ENCODE results near the gene HOMEZ. TPM values are rescaled to one million over a fixed set of nuclear protein-coding genes. Genes with fewer than 3 reads are reported as not detected.
A peak's percentile ranks its signal among the peaks of the same experiment; 100 is the strongest.
"Not testable (repeated sequence)": the region's sequence is repeated elsewhere in the genome, so short reads cannot be mapped to it uniquely, and the experiment has no call there.

The HOMEZ gene
- total RNA-seq = 10 to 100 TPM in 2 of 4 donors, 1 to 10 TPM in 2; 3.5 to 13.6 (median 10.6) TPM

- no peak for TF ChIP-seq CTCF (IDR thresholded peaks at IDR 0.05)
- ATAC-seq (ENCODE audit: low FRiP score) (peak; percentile 99), DNase-seq (ENCODE audit: low spot score) (peak; percentile 90)
Observed at GRCh38 chr14:23286020-23286901, at the start of gene HOMEZ. Gene HOMEZ (minus strand): TSS chr14:23286132. CDS start chr14:23285952, 180 bp downstream.

GRCh38 chr14:23335623-23336022, 49.7 kb upstream of the HOMEZ start:
- ATAC-seq (ENCODE audit: low FRiP score) (no peak), DNase-seq (ENCODE audit: low spot score) (no peak)
- TF ChIP-seq CTCF (IDR thresholded peaks at IDR 0.05) = no peak

GRCh38 chr14:23327947-23328744, 42.2 kb upstream of the HOMEZ start:
- DNase-seq (ENCODE audit: low spot score) (peak; percentile 63), ATAC-seq (ENCODE audit: low FRiP score) (peak; percentile 53)
- no peak for TF ChIP-seq CTCF (IDR thresholded peaks at IDR 0.05)

- TF ChIP-seq CTCF (IDR thresholded peaks at IDR 0.05) = no peak
- no peak for ATAC-seq (ENCODE audit: low FRiP score)
- DNase-seq (ENCODE audit: low spot score) = no peak
Observed at GRCh38 chr14:23326491-23327332, 40.8 kb upstream of the HOMEZ start.

GRCh38 chr14:23325746-23326145, 39.8 kb upstream of the HOMEZ start:
- not testable (repeated sequence) for ATAC-seq (ENCODE audit: low FRiP score); DNase-seq (ENCODE audit: low spot score)

GRCh38 chr14:23324993-23325392, 39.1 kb upstream of the HOMEZ start:
- ATAC-seq (ENCODE audit: low FRiP score) (no peak), DNase-seq (ENCODE audit: low spot score) (no peak)
- no peak for TF ChIP-seq CTCF (IDR thresholded peaks at IDR 0.05)

GRCh38 chr14:23324455-23324846, 38.5 kb upstream of the HOMEZ start:
- ATAC-seq (ENCODE audit: low FRiP score) = no peak
- no peak for DNase-seq (ENCODE audit: low spot score)
- TF ChIP-seq CTCF (IDR thresholded peaks at IDR 0.05) = no peak

Data from omental fat pad (tissue), 4 donors.